CD4-positive, alpha-beta T cell treated with Interleukin-6 for 4 hours (primary cell): Measurements from ENCODE around the gene IGFBP6.

Source experiments
- DNase-seq: peaks from one replicate; pipeline ENCODE4 v3.0.0-alpha.2; 2020; ENCODE audit warnings: mixed read lengths

Gene IGFBP6, protein sequence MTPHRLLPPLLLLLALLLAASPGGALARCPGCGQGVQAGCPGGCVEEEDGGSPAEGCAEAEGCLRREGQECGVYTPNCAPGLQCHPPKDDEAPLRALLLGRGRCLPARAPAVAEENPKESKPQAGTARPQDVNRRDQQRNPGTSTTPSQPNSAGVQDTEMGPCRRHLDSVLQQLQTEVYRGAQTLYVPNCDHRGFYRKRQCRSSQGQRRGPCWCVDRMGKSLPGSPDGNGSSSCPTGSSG

GRCh38 chr12:53097564-53098353 lies at the start of gene IGFBP6:
TSS of gene IGFBP6 (plus strand) at chr12:53097667. CDS start at chr12:53097718, 51 bp downstream.
- DNase-seq, result peak; percentile 72

GRCh38 chr12:53048033-53048779 lies 49.3 kb upstream of the IGFBP6 start:
- DNase-seq, result no peak

GRCh38 chr12:53048780-53049401 lies 48.6 kb upstream of the IGFBP6 start:
- no peak for DNase-seq

DNA sequence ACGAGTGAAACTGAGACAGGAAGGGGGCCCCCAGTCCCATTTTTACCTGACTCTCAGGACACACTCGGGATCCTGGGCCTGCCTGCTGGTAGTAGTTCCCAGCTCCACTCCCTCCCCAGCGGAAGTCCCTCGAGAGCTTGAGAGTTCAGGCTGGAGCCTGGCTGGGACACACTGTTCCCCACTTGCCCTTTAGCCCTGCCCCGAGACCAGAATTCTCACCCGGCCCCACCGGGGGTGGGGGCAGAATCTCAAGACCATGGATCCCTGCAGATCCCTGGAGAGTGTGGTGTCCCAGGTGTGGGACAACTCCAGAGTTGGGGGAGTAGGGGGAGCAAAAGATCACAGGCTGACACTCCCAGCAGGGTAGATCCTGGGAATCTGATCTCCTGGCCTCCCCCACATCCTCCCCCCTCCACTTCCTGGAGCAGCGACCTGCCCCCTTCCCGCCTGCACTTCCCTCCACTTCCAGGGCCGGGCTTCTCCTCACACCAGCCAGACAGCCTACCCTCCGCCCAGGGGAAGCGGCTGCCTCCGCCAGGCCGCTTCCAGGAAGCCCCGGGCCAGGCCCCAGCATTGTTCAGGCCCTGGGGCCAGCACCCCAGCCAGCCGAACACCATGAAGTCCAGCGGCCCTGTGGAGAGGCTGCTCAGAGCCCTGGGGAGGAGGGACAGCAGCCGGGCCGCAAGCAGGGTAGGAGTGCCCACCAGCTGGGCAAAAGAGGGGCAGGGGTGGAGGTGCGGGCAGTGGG lies 47.7 kb upstream of the IGFBP6 start, which contains the start of gene TNS2:
TSS of gene TNS2 (plus strand) at position 495 of the 748 bp plus-strand sequence. CDS start at position 616, 121 bp downstream.
- DNase-seq, result no peak

DNA sequence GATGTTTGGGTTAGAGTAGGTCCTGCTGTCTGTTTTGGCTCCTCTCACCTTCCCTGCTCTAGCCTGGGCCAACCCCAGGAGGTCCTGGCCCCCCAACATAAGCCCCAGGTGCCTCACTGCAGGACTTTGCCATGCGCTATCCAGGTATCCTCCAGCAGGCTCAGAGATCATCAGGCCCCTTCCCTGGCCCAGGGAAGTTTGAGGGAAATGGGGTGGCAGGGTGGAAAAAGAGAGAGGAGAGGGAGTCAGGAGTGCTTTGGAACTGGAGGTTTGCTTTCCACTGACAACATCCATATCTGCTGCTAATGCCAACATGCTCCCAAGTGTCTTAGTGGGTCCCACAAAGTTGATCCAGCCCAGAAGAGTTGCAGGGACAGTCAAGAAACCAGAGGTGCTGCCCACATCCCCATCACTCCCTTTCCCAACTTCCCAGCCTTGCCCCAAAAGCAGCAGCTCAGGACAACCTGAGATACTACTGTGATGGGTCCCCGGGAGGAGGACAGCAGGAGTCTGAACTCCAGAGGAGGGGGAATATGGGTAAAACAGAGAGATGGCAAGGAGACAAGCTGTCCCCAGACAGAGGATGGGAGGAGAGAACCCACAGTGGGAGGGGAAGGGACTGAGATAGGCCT lies 46.9 kb upstream of the IGFBP6 start:
- DNase-seq, result no peak

GRCh38 chr12:53051058-53051880 lies 46.2 kb upstream of the IGFBP6 start:
- DNase-seq, result no peak

DNA sequence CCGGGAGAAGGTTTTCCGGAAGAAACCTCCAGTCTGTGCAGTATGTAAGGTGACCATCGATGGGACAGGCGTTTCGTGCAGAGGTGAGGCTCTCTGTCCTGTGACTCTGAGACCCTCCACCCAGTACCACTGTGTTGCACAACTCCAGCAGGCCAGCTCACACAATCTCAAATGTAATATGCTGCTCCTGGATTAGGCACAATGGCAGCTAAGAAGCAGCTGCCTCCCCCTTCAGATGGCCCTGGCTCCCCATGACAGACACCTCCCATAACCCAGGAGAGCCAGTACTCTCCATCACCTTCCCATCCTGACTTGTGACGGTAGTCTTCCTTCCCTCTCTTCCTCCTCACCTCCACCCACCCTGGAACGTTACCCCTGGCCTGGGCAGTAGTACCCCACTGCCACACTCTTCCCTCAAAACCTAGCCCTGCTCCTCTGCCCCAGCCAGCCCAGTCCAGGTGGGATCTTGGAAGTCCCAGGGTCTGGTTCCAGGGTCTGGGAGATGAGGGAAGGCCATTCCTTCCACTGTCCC lies 45.5 kb upstream of the IGFBP6 start:
- DNase-seq, result no peak

GRCh38 chr12:53052419-53053217 lies 44.8 kb upstream of the IGFBP6 start:
- DNase-seq, result no peak

GRCh38 chr12:53053218-53054111 lies 44.0 kb upstream of the IGFBP6 start:
- peak; percentile 73 for DNase-seq

- DNase-seq, result peak; percentile 96
Observed at GRCh38 chr12:53054112-53054878, 43.2 kb upstream of the IGFBP6 start.

DNA sequence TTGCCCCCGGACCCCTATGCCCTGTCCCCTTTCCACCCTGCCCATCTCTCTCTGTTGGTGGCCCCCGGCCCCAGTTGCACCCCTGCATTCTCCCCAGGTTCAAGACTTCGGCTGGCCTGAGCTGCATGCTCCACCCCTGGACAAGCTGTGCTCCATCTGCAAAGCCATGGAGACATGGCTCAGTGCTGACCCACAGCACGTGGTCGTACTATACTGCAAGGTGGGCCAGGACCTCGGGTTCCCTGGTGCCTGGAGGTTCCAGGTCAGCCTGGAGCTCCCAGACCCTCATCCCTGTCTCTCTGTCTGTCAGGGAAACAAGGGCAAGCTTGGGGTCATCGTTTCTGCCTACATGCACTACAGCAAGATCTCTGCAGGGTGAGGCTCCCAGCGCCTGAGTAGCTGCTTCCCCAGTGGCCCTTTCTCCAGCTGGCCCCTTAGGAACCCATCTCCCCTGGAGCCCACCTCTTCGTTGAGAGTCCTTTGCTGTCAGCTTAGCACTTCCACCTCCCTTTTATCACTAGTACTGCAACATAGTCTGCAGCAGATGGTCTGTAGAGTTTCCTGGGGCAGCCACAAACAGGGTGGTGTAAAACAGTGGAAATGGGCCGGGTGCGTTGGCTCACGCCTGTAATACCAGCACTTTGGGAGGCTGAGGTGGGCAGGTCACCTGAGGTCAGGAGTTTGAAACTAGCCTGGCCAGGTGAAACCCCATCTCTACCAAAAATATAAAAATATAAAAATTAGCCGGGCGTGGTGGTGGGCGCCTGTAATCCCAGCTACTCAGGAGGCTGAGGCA lies 41.8 kb upstream of the IGFBP6 start:
- no peak for DNase-seq

DNA sequence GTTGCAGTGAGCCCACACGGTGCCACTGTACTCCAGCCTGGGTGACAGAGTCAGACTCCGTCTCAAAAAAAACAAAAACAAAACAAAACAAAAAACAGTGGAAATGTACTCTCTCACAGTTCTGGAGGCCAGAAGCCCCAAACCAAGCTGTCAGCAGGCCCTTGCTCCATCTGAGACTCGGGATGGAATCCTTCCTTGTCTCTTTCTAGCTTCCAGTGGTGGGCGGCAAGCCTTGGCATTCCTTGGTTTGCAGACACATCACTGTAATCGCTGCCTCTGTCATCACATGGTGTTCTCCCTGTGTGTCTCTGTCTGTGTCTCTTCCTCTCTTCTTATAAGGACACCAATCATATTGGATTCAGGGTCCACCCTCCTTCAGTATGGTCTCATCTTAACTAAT lies 41.2 kb upstream of the IGFBP6 start:
- DNase-seq, result no peak

DNA sequence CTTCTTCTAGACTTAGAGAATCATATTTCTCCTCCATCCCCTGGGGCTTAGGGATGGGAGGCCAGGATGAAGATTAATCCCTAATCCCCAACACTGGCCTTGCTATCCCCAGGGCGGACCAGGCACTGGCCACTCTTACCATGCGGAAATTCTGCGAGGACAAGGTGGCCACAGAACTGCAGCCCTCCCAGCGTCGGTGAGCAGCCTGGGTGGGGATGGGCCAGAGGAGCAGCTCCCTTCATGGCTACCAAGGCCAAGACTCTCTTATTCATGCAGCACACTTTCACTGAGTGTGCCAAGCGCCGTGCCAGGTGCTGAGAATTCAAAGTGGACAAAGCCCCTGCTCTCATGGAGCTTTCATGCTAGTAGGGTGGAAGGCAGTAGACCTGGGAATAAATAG lies 40.6 kb upstream of the IGFBP6 start:
- DNase-seq, result no peak

- DNase-seq, result no peak
Observed at GRCh38 chr12:53057816-53058500, 39.5 kb upstream of the IGFBP6 start.

- no peak for DNase-seq
Observed at GRCh38 chr12:53058674-53059433, 38.6 kb upstream of the IGFBP6 start.
